ENCODE data around the gene NUP98. TPM values are rescaled to one million over a fixed set of nuclear protein-coding genes. Genes with fewer than 3 reads are reported as not detected.

Gene NUP98
- polyA plus RNA-seq, 1 of the 3 experiments (the other 2 are of a cell fraction), result 56.4 TPM

- Histone ChIP-seq H3K4me3 (ENCODE audit: low read depth in 2 of 2, low read length in 1 of 2) (no peak overlapping the region), H3K27ac (ENCODE audit: low read depth in 2 of 2, low read length in 1 of 2) (no peak overlapping the region), H3K36me3 (replicated peaks in 1 of 2; ENCODE audit: control insufficient read depth in 1 of 2, insufficient read depth in 2 of 2, low read length in 1 of 2) (peaks cover 0 to under 1% of the 10 kb centered on the region in 2 experiments), H3F3A (replicated peaks; ENCODE audit: insufficient read depth) (peaks cover 4% of the 10 kb centered on the region), H3K27me3 (ENCODE audit: insufficient read depth) (no peaks in the 10 kb centered on the region), H3K79me2 (ENCODE audit: insufficient read depth) (peaks cover 30% of the 10 kb centered on the region), H3K4me2 (no peak overlapping the region), H2AFZ (ENCODE audit: low read depth) (no peak overlapping the region), H3K9me2 (no peaks in the 10 kb centered on the region), H4K20me1 (ENCODE audit: insufficient read depth) (peaks cover 15% of the 10 kb centered on the region), H3K9me3 (no peaks in the 10 kb centered on the region), H3K4me1 (ENCODE audit: control insufficient read depth in 1 of 2, insufficient read depth in 2 of 2, low read depth in 1 of 2, low read length in 1 of 2) (peaks cover 5 to 12% of the 10 kb centered on the region in 2 experiments; a peak in 2 of 4 replicates), H3K9ac (no peak overlapping the region)
- TF ChIP-seq PBX3 (IDR thresholded peaks at IDR 0.05) (no peak), RFX5 (IDR thresholded peaks at IDR 0.05; ENCODE audit: low read length) (no peak), TAF1 (IDR thresholded peaks at IDR 0.05; ENCODE audit: borderline replicate concordance, low read depth, low read length) (no peak), YY1 (IDR thresholded peaks at IDR 0.05; ENCODE audit: low read depth) (no peak), USF2 (IDR thresholded peaks at IDR 0.05; ENCODE audit: borderline replicate concordance, low read depth, low read length) (no peak), JUND (IDR thresholded peaks at IDR 0.05) (no peak)
- CTCF ChIA-PET, result interaction anchor here (12.1 to 18.6 kb wide), 2 partner anchors 9 to 226 kb away, joined by 134 to 636 read pairs; partner anchors contain the start of gene STIM1
- DNase-seq, result no peak
- POLR2A ChIA-PET, result no interaction called here
- 91% methylated on average over 3 of the region's 3 CpGs for WGBS (ENCODE audit: low lambda C conversion rate)
Observed at GRCh38 chr11:3843326-3843725, 46.0 kb upstream of the NUP98 start.

GRCh38 chr11:3841426-3842350 lies 44.3 kb upstream of the NUP98 start:
- peak; percentile 87 for DNase-seq
- peaks cover 46% of the 10 kb centered on the region for H3K79me2 ChIP-seq (ENCODE audit: insufficient read depth)
- POLR2A ChIA-PET, result interaction anchor here (1.2 to 3.1 kb wide), 3 partner anchors 10 to 33 kb away, joined by 5 to 12 read pairs (median 6); partner anchors contain the start of genes PGAP2 and STIM1
- no peaks in the 10 kb centered on the region for H3K9me2 ChIP-seq
- H3K27me3 ChIP-seq (ENCODE audit: insufficient read depth), result no peaks in the 10 kb centered on the region
- peaks cover 30% of the 10 kb centered on the region for H4K20me1 ChIP-seq (ENCODE audit: insufficient read depth)
- peaks cover 5 to 17% of the 10 kb centered on the region in 2 experiments; a peak in 2 of 4 replicates for H3K4me1 ChIP-seq (ENCODE audit: control insufficient read depth in 1 of 2, insufficient read depth in 2 of 2, low read depth in 1 of 2, low read length in 1 of 2)
- H3K27ac ChIP-seq (ENCODE audit: low read depth in 2 of 2, low read length in 1 of 2), result peak overlapping the region; percentile 82 to 84
- H3K4me2 ChIP-seq, result peak overlapping the region; percentile 96
- CTCF ChIA-PET, result interaction anchor here (0.6 to 12.1 kb wide), 27 partner anchors 10 to 238 kb away, joined by 3 to 134 read pairs (median 3); partner anchors contain the start of genes PGAP2 and STIM1
- H3K36me3 ChIP-seq (replicated peaks in 1 of 2; ENCODE audit: control insufficient read depth in 1 of 2, insufficient read depth in 2 of 2, low read length in 1 of 2), result peaks cover 0 to 3% of the 10 kb centered on the region in 2 experiments
- 23% methylated on average over 21 of the region's 44 CpGs for WGBS (ENCODE audit: low lambda C conversion rate)
- peak overlapping the region; percentile 90 for H2AFZ ChIP-seq (ENCODE audit: low read depth)
- H3K9ac ChIP-seq, result peak overlapping the region; percentile 90
- H3K4me3 ChIP-seq (ENCODE audit: low read depth in 2 of 2, low read length in 1 of 2), result peak overlapping the region; percentile 67 to 71
- no peaks in the 10 kb centered on the region for H3K9me3 ChIP-seq
- H3F3A ChIP-seq (replicated peaks; ENCODE audit: insufficient read depth), result peaks cover 4% of the 10 kb centered on the region
- no peak for TF ChIP-seq YY1 (IDR thresholded peaks at IDR 0.05; ENCODE audit: low read depth)
- peak; percentile 69; the same call in 1 of the 2 replicates for TF ChIP-seq SIN3A (IDR thresholded peaks at IDR 0.05; ENCODE audit: borderline replicate concordance, low read depth, low read length)
- TF ChIP-seq MEF2A (IDR thresholded peaks at IDR 0.05; ENCODE audit: borderline replicate concordance, low read depth), result no peak
- peak; percentile 80 for TF ChIP-seq CTCF (IDR thresholded peaks at IDR 0.05)
- TF ChIP-seq ZBTB33 (IDR thresholded peaks at IDR 0.05; ENCODE audit: borderline replicate concordance, low read depth), result no peak
- 0 out of 2 replicates have a peak, but pooled peaks have one; percentile 18 for TF ChIP-seq FOXJ3 (CRISPR knock-in tag; IDR thresholded peaks at IDR 0.05)
- no peak for TF ChIP-seq NFIC (IDR thresholded peaks at IDR 0.05; ENCODE audit: borderline replicate concordance)
- peak; percentile 55; the same call in 1 of the 2 replicates for TF ChIP-seq POLR2AphosphoS5 (IDR thresholded peaks at IDR 0.05; ENCODE audit: low read depth, low read length)
- no peak for TF ChIP-seq TCF12 (IDR thresholded peaks at IDR 0.05)
- TF ChIP-seq SMC3 (IDR thresholded peaks at IDR 0.05; ENCODE audit: low read depth, low read length), result peak; percentile 63
- no peak for TF ChIP-seq RXRA (IDR thresholded peaks at IDR 0.05; ENCODE audit: borderline replicate concordance, low read depth)
- no peak for TF ChIP-seq JUND (IDR thresholded peaks at IDR 0.05)
- peak; percentile 45; the same call in 1 of the 2 replicates for TF ChIP-seq USF1 (IDR thresholded peaks at IDR 0.05; ENCODE audit: borderline replicate concordance, low read depth)
- no peak for TF ChIP-seq GATA2 (CRISPR knock-in tag; IDR thresholded peaks at IDR 0.05)
- no peak for TF ChIP-seq EZH2phosphoT487 (IDR thresholded peaks at IDR 0.05; ENCODE audit: borderline replicate concordance, low read depth)

Data from SK-N-SH (cell line).